GM20000 (cell line): Measurements from ENCODE around the gene VWA5B1.

Source experiments
- DNase-seq: peaks from one replicate; pipeline ENCODE4 v3.0.0; 2012; ENCODE audit warnings: low spot score
- TF ChIP-seq, protein P1 (sequence below): IDR thresholded peaks from 2 replicates; pipeline ENCODE4 v1.5.1; 2012; ENCODE audit warnings: mild to moderate bottlenecking, control low read depth; ENCODE audit errors: extremely low read depth, missing control alignments

Gene VWA5B1

DNA sequence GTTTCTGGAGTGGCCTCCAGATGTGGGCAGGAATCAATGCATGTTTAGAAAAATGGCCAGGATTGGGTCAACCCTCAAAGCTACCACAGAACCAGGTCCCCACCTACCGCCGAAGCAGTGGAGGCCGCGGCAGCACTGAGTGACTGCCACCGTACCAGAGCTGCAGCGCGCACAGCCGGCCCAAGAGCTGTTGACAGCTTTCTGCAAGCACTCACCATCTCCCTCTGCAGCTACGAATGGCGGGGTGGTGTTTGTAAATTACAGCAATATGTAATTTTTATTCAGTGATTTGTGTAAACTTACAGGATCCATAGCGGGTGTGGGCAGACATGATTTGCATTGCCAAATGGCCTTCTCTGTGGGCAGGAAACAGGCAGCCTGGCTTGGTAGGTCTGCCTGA, 98.9 kb downstream of the VWA5B1 start:
- TF ChIP-seq, protein P1, sequence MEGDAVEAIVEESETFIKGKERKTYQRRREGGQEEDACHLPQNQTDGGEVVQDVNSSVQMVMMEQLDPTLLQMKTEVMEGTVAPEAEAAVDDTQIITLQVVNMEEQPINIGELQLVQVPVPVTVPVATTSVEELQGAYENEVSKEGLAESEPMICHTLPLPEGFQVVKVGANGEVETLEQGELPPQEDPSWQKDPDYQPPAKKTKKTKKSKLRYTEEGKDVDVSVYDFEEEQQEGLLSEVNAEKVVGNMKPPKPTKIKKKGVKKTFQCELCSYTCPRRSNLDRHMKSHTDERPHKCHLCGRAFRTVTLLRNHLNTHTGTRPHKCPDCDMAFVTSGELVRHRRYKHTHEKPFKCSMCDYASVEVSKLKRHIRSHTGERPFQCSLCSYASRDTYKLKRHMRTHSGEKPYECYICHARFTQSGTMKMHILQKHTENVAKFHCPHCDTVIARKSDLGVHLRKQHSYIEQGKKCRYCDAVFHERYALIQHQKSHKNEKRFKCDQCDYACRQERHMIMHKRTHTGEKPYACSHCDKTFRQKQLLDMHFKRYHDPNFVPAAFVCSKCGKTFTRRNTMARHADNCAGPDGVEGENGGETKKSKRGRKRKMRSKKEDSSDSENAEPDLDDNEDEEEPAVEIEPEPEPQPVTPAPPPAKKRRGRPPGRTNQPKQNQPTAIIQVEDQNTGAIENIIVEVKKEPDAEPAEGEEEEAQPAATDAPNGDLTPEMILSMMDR: no peak
- DNase-seq: no peak

DNA sequence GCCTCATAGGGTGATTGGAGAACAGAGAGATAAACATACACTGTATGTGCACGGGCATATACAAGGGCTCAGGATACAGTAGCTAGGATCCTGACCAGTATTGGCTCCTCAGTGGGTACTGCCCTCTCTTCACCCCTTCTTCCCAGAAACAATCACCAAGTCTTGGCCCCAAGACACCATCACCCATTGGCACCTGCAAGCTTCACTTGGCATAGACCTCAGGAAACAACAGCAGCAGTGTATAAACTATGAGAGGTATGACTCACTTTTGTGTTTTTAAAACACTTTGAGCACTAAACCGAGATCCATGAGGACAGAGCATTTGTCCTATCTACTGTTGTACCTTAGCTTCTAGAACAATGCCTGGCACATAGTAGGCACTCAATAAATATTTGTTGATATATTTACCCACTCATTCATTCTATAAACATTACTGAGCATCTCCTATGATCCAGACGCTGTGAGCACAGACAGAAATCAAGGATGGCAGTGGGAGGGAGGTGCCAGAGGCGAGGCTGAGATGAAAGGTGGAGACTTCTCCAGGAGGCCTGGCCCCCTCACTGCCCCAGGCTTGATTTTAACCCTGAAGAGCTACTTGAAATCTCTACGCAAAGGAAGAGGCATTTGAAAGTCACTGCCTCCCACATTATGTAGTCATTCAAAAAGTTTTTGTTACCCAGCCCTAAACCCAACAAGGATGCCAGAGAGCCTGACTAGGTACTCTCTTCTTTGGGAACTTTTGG, 100.1 kb downstream of the VWA5B1 start:
- no peak for DNase-seq
- TF ChIP-seq, protein P1: no peak

DNA sequence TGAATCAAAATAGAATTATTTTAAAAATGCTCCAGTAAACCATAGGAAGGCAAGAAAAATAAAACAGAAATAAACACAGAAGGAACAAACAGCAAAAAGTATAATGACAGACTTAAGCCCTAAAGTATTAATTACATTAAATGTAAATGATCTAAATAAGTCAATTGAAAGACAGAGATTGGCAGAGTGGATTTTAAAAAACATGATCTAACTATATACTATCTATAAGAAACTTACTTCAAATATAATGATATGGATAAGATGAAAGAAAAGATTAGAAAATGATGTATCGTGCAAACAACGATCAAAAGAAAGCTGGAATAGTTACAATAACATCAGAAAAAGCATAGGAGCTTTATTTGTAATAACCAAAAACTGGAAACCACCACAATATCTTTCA, 104.6 kb downstream of the VWA5B1 start:
- TF ChIP-seq, protein P1: no peak

DNA sequence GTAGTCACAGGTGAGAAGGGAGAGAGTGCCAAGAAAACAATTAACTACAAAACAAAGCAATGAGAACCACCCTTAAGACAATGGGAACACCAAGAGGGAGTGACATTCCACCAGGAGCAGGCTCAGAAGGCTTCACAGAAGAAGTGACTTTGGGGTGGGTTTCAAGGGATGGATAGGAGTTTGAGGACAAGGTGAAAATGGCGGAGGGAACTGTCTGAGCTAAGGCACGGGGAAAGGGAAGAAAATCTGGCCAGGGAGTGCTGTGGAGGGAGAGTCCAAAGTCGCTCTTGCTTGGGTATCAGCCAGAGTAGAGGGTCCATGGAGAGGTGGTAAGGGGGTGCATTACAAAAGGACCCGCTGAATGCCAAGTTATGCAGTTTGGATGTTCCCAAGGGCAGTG, 108.1 kb downstream of the VWA5B1 start:
- TF ChIP-seq, protein P1: no peak
- DNase-seq: no peak

More for the DNA sequence above, 104.6 kb downstream of the VWA5B1 start:
- no peak for DNase-seq

DNA sequence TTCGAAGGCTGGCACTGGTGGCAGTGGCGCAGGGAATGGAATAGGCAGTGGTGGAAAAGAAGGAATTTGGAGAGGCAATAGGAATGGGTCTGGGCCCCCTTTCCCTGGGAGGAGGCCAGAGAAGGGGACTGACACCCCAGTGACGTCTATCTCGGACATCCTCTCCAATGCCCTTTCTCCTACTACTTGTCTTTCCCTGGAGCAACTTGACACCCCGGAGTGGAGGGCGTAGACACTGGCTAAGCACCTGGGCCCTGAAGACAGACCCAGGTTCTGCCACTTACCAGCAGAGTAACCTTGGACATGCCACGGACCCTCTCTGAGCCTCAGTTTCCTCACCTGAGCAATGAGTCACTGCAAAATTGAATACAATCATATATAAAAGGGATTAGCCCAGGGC, 108.5 kb downstream of the VWA5B1 start:
- no peak for DNase-seq
- TF ChIP-seq, protein P1: no peak

DNA sequence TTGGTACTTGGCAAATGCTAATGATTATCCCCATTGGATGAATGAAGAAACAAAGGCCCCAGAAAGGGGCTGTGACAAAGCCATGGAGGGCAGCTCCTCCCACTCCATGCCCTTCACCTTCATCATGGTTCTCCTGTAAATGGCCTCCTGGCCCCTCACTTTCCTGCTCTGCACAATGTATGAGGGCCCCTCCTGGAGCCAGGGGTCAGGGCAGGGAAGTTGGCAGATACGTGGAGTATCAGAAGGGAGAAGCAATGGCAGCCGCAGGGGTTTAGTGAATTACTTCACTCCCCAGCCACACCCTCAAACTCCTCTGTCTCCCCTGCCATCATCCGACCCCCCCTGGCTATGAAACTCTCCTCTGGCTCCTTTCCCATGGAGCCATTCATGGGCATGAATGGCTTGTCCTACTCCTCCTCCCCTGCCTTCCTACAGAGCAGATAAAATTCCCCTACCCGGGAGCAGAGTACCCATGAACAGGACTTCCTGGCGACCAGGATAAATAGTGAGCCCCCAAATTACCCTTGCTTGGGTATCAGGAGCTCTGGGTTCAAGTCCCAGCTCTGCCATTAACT, 109.0 kb downstream of the VWA5B1 start:
- DNase-seq: no peak
- TF ChIP-seq, protein P1: no peak

DNA sequence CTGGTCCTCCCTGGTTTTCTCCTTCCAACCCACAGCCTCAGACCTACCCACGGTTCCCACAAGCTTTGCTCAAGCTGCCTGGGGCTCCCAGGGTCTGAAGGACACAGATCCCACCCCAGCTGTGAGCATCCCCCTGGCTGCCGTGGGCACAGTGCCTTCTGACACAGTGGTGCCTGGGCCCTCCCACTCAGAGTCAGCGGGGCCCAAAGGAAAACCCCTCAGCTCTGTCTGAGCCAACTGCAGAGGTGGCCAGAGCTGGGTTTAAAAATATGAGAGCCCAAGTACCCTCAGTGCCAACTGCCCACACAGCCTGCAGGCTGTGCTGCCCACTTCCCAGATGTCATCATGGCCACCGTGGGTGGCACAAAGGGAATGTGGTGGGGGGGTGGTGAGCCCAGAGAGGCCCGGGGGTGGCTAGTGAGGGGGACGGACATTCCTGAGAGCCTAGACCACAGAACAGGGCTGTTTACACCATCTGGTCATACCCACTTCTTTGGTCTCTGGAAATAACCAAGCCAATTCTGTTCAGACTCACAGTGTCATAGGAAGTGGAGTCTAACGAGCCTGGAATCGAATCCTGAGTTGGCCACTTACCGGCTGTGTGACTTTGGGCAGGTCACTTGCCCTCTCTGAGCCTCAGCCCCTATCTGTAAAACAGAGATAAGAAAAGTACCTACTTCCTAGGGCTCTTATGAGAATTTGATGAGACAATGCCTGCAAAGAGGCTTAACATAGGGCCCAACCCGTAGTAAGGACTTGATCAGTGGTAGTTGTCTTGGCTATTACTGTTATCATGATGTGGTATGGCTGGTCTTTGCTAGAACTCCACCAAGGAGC, 109.9 kb downstream of the VWA5B1 start:
- TF ChIP-seq, protein P1: no peak
- DNase-seq: no peak
